Hematopoietic multipotent progenitor cell treated with erythropoietin and hydrocortisone succinate and interleukin-3 and kit ligand, for 8 days (in vitro differentiated cells): ENCODE measurements around the gene PLA2G4B.

Experiments
- DNase-seq: peaks from one replicate; pipeline ENCODE4 v3.0.0-alpha.2; 2015

The PLA2G4B gene

GRCh38 chr15:41851755-41852370 is 13.2 kb downstream of the PLA2G4B start:
- DNase-seq, result no peak

GRCh38 chr15:41852736-41853590 is 14.3 kb downstream of the PLA2G4B start:
- DNase-seq, result no peak

GRCh38 chr15:41853831-41854230 is 15.2 kb downstream of the PLA2G4B start:
- no peak for DNase-seq

GRCh38 chr15:41854443-41854842 is 15.8 kb downstream of the PLA2G4B start:
- no peak for DNase-seq

DNA sequence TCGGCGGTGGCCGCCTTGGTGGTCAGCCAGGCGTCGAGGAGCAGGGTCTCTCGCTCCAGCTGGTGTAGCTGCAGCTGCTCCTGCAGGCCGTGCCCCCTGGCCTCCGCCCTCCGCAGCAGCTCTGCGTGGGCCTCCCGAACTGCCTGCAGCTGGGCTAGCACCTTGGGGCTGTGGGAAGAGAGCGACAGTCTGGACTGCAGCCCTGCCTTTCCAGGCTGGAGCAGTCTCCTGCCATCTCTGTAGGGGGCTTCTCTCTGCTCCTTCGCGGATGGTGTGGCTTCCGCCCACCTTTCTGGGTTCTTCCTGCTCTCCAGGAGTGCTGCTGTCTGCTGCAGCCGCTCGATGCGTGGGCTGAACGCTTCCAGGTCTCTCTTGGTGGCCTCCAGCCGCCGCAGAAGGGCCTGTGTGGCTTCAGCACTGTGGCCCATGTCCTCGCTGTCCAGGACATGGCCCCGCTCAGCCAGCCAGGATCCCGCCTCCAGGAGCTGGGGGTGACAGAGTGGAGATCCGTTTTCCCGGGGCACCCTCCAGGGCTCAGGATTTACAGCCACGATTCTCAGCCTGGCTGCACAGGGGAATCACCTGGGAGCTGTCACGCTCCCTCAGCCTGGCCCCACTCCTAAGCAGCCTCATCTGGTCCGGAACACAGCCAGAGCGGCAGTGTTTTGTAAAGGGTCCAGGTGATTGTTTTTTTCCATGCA is 16.8 kb downstream of the PLA2G4B start:
- DNase-seq, result no peak

GRCh38 chr15:41856262-41856661 is 17.6 kb downstream of the PLA2G4B start:
- DNase-seq, result no peak

DNA sequence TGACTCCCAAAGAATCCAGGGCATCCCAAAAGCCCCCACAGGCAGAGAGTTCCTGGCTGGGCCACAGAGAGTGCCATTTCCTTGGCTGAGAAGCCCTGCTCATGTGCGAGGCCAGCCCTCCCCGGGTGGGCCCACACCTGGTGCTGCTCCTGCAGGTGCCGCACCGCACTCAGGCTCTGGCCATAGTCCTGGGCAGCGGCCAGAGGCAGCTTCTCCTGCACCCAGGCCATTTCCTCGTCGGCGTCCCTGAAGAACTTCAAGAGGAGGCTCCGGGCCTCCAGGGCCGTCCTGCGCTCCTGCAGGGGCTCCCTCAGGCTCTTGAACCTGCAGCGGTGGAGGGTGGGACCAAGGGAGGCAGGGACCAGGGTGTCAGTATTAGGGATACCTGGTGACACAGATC is 18.1 kb downstream of the PLA2G4B start:
- no peak for DNase-seq

DNA sequence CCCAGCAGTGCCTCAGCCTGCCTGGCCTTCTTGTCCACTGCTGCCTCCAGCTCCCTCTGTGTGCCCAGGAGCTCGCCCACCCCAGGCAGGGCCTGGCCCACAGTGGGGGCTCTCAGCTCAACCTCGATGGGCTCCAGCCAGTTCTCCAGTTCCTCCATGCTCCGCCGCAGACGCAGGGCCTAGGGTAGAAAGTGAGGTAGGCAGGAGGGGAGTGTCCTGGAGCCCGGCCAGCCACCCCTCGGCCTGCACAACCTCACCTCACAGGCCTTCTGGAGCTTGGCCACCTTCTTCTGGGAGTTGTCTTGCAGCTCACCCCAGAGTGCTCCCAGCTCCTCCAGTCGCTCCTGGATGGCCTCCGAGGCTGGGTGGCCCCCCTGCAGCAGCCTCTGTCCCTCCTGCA is 18.7 kb downstream of the PLA2G4B start:
- no peak for DNase-seq

DNA sequence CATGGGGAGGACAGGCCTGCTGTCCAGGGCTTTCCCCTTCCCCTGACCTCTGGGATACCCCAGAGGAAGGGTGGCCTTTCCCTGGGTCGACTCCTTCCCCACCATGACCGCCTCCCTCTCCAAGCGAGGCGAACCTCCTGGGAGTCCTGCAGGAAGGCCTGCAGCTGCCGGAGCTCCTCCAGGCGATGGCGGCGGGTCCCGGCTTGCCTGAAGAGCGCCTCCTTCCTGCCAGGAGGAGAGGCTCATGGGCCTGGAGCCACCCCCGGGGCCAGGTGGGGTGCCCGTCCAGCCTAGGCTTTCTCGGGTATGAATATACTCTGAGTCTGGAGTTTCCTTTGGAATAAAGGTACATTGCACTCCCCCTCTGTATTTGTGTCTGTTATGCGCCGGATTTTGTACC is 20.1 kb downstream of the PLA2G4B start:
- no peak for DNase-seq

GRCh38 chr15:41860049-41860828 is 21.6 kb downstream of the PLA2G4B start:
- no peak for DNase-seq

DNA sequence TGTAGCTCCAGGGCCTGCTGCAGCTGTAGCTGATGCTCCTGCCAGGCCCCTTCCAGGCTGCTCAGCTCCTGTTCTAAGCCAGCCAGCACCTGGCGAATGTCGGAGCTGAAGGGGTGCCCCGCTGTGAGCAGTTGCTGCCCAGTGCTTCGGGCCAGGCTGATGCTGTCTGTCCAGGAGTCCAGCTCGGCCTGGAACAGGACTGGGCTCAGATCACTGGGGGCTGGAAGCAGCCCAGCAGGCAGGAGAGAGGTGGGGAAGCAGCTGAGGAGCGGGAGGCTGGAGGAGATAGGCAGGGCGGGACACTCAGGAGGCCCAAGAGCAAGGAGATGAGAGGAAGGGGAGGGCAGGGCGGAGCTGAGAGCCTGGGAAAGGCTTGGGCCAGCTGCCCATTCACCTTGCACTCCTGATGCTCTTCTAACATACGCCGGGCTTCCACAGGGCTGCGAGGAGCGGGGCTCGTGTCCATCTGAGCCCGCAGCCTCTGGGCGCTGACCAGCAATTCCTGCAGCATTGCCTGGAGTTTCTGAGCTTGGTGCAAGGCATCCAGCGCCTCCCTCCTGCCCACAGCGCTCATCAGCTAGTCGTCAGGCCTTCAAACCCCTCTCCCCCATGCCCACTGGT is 23.2 kb downstream of the PLA2G4B start:
- DNase-seq, result no peak

DNA sequence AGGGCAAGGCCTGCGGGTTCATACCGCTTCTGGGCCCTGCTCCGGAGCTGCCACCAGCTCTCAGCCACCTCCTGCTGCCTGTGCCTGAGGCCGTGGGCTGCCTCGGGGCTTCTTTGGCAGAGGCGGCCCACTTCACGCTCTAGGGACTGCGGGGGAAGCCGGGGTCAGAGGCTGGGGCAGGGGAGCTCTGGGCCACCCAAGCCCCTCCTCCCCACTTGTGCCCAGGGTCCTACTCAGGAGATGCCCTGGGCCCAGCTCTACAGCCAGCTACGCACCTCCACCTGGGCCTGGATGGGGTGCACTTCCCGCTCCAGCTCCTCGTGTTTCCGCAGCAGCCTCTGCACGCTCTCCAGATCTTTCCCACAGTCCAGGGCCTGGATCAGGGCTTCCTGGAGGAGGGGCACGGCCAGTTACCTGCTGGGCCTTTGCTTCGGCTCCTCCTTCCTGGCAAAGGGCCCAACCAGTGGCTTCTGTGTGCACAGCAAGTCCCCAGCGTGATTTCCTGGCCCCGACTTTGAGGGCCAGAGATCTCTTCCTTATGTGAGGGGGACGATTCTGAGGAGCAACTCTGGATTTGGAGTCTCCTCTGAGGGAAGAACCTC is 24.0 kb downstream of the PLA2G4B start:
- DNase-seq, result no peak

GRCh38 chr15:41865490-41866055 is 26.9 kb downstream of the PLA2G4B start:
- no peak for DNase-seq

- DNase-seq, result no peak
Observed at GRCh38 chr15:41866263-41866703, 27.6 kb downstream of the PLA2G4B start.

- DNase-seq, result no peak
Observed at GRCh38 chr15:41866872-41867579, 28.4 kb downstream of the PLA2G4B start.

GRCh38 chr15:41868321-41868720 is 29.7 kb downstream of the PLA2G4B start:
- DNase-seq, result no peak

DNA sequence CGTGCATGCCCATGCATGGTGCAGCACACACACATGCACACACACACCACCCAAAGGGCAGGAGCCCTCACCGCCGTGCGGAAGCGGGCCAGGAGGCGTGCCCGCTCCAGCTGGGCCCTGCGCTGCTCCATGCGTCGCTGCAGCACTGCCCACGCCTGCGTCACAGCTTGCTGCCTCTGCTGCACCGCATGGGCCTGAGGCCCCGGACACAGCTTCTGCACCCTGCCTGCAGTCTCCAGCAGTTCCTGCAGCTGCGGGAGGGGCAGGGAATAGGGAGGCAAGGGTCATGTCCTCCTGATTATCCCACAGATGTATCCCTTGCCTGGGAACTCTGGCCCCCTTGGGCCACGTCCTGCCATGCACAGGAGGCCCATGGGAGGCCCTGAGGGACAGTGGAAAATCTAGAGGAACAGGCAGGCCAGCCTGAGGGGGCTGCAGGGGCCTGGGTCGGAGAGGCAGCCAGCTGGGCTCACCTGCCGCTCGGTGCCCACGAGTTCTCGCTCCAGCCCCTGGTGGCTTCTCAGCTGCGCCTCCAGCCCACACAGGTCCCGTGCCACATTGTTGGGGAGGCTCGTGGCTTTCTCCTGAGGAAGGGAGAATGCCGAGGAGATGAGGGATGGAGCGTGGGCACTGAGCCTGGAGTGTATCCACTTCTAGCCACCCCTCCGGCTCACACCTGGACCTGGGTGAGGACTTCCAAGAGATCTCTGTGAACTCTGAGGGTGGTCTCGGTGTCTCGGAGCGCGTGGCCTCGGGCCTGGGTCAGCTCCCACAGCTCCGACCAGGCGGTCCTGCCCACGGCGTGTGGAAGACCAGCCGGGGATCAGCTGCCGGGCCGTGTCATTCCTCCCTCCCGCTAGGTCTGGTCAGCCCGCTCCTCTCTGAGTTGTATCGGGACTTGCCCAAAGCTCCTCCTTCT is 31.4 kb downstream of the PLA2G4B start:
- no peak for DNase-seq

DNA sequence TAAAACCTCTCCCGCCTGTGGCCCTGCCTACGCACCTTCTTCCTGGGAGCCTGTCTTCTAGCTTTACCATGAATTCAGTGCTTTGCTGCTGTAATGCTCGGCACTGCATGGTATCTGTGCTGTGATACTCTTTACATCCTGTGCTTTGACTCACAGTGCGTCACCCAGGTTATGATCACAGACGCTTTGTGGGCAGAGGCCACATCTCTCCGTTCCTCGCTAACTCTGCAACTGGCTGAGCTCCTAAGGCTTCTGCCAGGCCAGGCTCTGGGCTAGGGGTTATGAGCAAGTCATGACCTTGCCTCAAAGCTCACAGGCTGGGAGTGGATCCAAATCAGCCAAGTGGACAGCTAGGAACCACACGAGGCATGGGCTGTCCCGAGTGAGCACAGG is 32.0 kb downstream of the PLA2G4B start:
- DNase-seq, result no peak

DNA sequence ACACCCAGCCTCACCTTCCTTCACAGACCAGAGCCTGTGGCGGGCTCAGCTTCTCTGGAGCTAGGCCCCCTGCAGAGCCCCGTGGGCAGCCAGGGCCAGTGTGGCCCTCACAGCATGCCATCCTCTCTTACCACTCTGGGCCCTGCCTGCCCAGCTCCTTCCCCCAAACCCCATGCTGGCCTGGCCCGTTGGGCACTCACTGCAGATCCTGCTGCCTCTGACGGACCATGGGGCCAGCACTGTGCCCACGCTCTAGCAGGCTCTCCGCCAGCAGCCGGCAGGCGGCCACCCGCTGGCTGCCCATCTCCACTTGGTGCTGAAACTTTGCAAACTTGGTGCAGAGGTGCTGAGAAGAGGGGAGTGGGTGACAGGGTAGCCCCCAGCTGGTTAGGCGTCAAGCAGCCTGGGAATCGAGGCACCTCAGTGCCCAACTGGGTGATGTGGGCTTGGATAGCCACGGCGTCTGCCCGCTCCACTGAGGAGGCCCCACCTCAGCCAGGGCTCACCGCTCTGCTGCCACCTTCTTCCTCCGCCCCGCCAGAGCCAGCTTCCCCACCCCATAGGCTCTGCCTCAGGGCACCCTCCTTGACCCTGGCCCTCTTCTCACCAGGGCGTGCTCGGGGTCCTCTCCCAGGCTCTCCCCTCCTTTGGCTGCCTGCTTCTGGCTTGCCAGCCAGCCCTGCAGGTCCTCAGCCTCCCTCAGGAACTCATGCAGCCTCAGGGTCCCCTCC is 32.7 kb downstream of the PLA2G4B start:
- DNase-seq, result no peak
